ENCODE data around the gene CDKAL1. TPM values are rescaled to one million over a fixed set of nuclear protein-coding genes. Genes with fewer than 3 reads are reported as not detected.

CDKAL1 gene
- total and polyA plus RNA-seq, 2 of the 8 experiments (the other 6 are each of a cell fraction or from before 2014, with no cell fraction given): 8.4 to 24.6 TPM

- TF ChIP-seq ATF2 (IDR thresholded peaks at IDR 0.05; ENCODE audit: low read length): no peak
Observed at GRCh38 chr6:21256197-21256596, 721.9 kb downstream of the CDKAL1 start (continued).

All from H1 (cell line).